B cell (primary cell): ENCODE data around the gene DRICH1. TPM values are rescaled to one million over a fixed set of nuclear protein-coding genes. Genes with fewer than 3 reads are reported as not detected.

Source experiments
- ATAC-seq: fragments of 200-7000 bp; cut with Tn5 transposase; one replicate; pipeline ENCODE4 v1.10.0; 2021; ENCODE audit warnings: low read depth, mild to moderate bottlenecking, moderate number of reproducible peaks, moderate library complexity
- CTCF ChIA-PET: fragments of 350-600 bp; sonication (Branson Sonifier 250); formaldehyde crosslinking; loops from one replicate; lab custom pipeline; 2021; ENCODE audit warnings: antibody characterized with exemption, inconsistent platforms; lab: Charles Lee
- POLR2A ChIA-PET: fragments of 350-600 bp; sonication (Branson Sonifier 250); formaldehyde crosslinking; loops from one replicate; lab custom pipeline; 2021; ENCODE audit warnings: antibody characterized with exemption; lab: Charles Lee
- DNase-seq: peaks from one replicate; pipeline ENCODE4 v3.0.0; 2013
- H2AFZ ChIP-seq: 2 replicates; pipeline ENCODE4 v1.6.1; 2012; ENCODE audit warnings: mild to moderate bottlenecking, low read depth, low read length; ENCODE audit not compliant: insufficient read depth, poor library complexity, severe bottlenecking
- H3K27ac ChIP-seq, 2 donors: 1 replicate in 1 of 2; 2 replicates in 1 of 2; pipeline ENCODE4 v1.5.1; 2012 to 2013; ENCODE audit warnings: low read length in 2 of 2, mild to moderate bottlenecking in 2 of 2, moderate library complexity in 1 of 2
- H3K27me3 ChIP-seq, 4 experiments: fragments of 200-600 bp in 1 of 4; sonication (generic) in 1 of 4; replicated peaks in 1 of 4; 1 replicate in 2 of 4; 2 replicates in 2 of 4; pipeline versions ENCODE4 v1.6.1 to v1.7.0; 2013 to 2016; ENCODE audit warnings: low read length in 3 of 4, mild to moderate bottlenecking in 2 of 4, mixed read lengths in 1 of 4, moderate library complexity in 1 of 4; ENCODE audit not compliant: insufficient read depth in 4 of 4, control insufficient read depth in 3 of 4; ENCODE audit errors: control extremely low read depth in 1 of 4
- H3K36me3 ChIP-seq, 2 experiments: replicated peaks in 1 of 2; 1 replicate in 1 of 2; 2 replicates in 1 of 2; pipeline versions ENCODE4 v1.6.1 to v1.7.1; 2013; ENCODE audit warnings: low read length in 1 of 2; ENCODE audit not compliant: insufficient read depth in 2 of 2, control insufficient read depth in 1 of 2; ENCODE audit errors: control extremely low read depth in 1 of 2, extremely low read depth in 1 of 2
- H3K4me1 ChIP-seq, 2 donors: fragments of 200-600 bp in 1 of 2; sonication (generic) in 1 of 2; 1 replicate in 1 of 2; 2 replicates in 1 of 2; pipeline versions ENCODE4 v1.5.1 to v1.6.1; 2013 to 2017; ENCODE audit warnings: low read length in 2 of 2; ENCODE audit not compliant: control insufficient read depth in 2 of 2, insufficient read depth in 2 of 2
- H3K4me2 ChIP-seq: replicated peaks from 2 replicates; pipeline ENCODE3; 2012; ENCODE audit warnings: mild to moderate bottlenecking, low read depth, low read length; ENCODE audit not compliant: poor library complexity, severe bottlenecking
- H3K4me3 ChIP-seq, 5 experiments: fragments of 200-600 bp in 1 of 5; sonication (generic) in 1 of 5; 1 replicate in 3 of 5; 2 replicates in 2 of 5; pipeline versions ENCODE4 v1.5.1 to v1.7.0; 2011 to 2016; ENCODE audit warnings: low read length in 4 of 5, mild to moderate bottlenecking in 4 of 5, low read depth in 2 of 5, control low read depth in 1 of 5, moderate library complexity in 1 of 5; ENCODE audit not compliant: insufficient read depth in 1 of 5; ENCODE audit errors: control extremely low read depth in 1 of 5, extremely low read depth in 1 of 5
- H3K79me2 ChIP-seq: fragments of 200-600 bp; sonication (generic); one replicate; pipeline ENCODE4 v1.6.0; 2016; ENCODE audit warnings: low read length; ENCODE audit not compliant: control insufficient read depth, insufficient read depth
- H3K9ac ChIP-seq: fragments of 200-600 bp; sonication (generic); 2 replicates; pipeline ENCODE4 v1.6.1; 2017; ENCODE audit warnings: mild to moderate bottlenecking, low read length, moderate library complexity
- H3K9me3 ChIP-seq, 3 donors: one replicate each; pipeline versions ENCODE4 v1.6.1 to v1.7.1; 2013; ENCODE audit warnings: low read length in 2 of 3; ENCODE audit not compliant: control insufficient read depth in 2 of 3, insufficient read depth in 1 of 3; ENCODE audit errors: control extremely low read depth in 1 of 3
- H4K20me1 ChIP-seq: 2 replicates; pipeline ENCODE4 v1.6.0; 2012; ENCODE audit warnings: mild to moderate bottlenecking, low read length; ENCODE audit not compliant: insufficient read depth, control insufficient read depth, poor library complexity, severe bottlenecking
- H3K27ac Mint-ChIP-seq: one replicate; pipeline ENCODE4 v1.8.0; 2021; ENCODE audit warnings: mixed read lengths
- H3K27me3 Mint-ChIP-seq: one replicate; pipeline ENCODE4 v1.8.0; 2021; ENCODE audit warnings: mixed read lengths
- H3K4me1 Mint-ChIP-seq: one replicate; pipeline ENCODE4 v1.8.0; 2021; ENCODE audit warnings: mixed read lengths
- H3K4me3 Mint-ChIP-seq: one replicate; pipeline ENCODE4 v1.8.0; 2021; ENCODE audit warnings: mixed read lengths
- H3K9me3 Mint-ChIP-seq: one replicate; pipeline ENCODE4 v1.8.0; 2022; ENCODE audit warnings: mixed read lengths; ENCODE audit not compliant: insufficient read depth
- EZH2 ChIP-seq: IDR thresholded peaks from 2 replicates; pipeline ENCODE4 v1.6.1; 2012; ENCODE audit warnings: borderline replicate concordance, low read depth, mild to moderate bottlenecking, moderate library complexity, low read length; ENCODE audit not compliant: insufficient read depth, poor library complexity, severe bottlenecking
- WGBS: methylation state at CpG from one replicate; pipeline ENCODE4 v1.1.5; 2013; ENCODE audit warnings: missing lambda C conversion rate; ENCODE audit not compliant: insufficient coverage; 5-methylcytosine and 5-hydroxymethylcytosine counted together
- intact Hi-C: fragments of 100-400 bp; cut with micrococcal nuclease; formaldehyde crosslinking; loops from one replicate; pipeline ENCODE4 v1.10.0; 2022
- polyA plus RNA-seq: library from polyadenylated mRNA; depleted of rRNA; stranded (reverse); fragments of >200 nt; gene quantifications from 2 replicates; pipeline ENCODE4 v1.2.3, GENCODE V29; 2012
- total RNA-seq, 2 donors: library from RNA; stranded (reverse); fragments of 120-200 nt in 1 of 2; gene quantifications; 1 replicate in 1 of 2; 2 replicates in 1 of 2; pipeline versions ENCODE4 v1.2.3 to v1.2.4, GENCODE V29; 2013 to 2022
- TF ChIP-seq, protein P1 (sequence below): fragments of 200-600 bp; IDR thresholded peaks from one replicate; pipeline ENCODE4 v1.8.0; 2022; ENCODE audit warnings: antibody characterized with exemption, mild to moderate bottlenecking

The DRICH1 gene
- total and polyA plus RNA-seq, 2 donors (not counting 1 experiment from before 2014, with no cell fraction given): 0.37 to 1.5 TPM

GRCh38 chr22:23579870-23580575 lies 52.1 kb downstream of the DRICH1 start, which contains the start of gene IGLL1:
Gene IGLL1, minus strand, starts transcription at chr22:23580290. Its CDS starts 100 bp downstream, at chr22:23580190.
- WGBS: 5% methylated on average over 12 of the region's 12 CpGs

GRCh38 chr22:23579280-23579679 lies 52.8 kb downstream of the DRICH1 start:
- Histone ChIP-seq H3K9me3 (no peaks in the 10 kb centered on the region), H3K9ac (no peak overlapping the region), H3K36me3 (no peaks in the 10 kb centered on the region), H3K27me3 (peaks cover 0 to 26% (median 11%) of the 10 kb centered on the region in 4 experiments), H3K79me2 (peaks cover 6% of the 10 kb centered on the region), H3K4me2 (peak overlapping the region; percentile 55), H3K27ac (no peak overlapping the region), H3K4me3 (no peak overlapping the region), H2AFZ (peak overlapping the region; percentile 60), H4K20me1 (no peaks in the 10 kb centered on the region), H3K4me1 (peaks cover 29 to 36% of the 10 kb centered on the region in 2 donors)
- no peak overlapping the region for H3K27ac Mint-ChIP-seq
- no peaks in the 10 kb centered on the region for H3K9me3 Mint-ChIP-seq
- H3K27me3 Mint-ChIP-seq: peaks cover 26% of the 10 kb centered on the region
- CTCF ChIA-PET: interaction anchor here (0.6 to 1.4 kb wide), 2 partner anchors 9 to 12 kb away, joined by 4 to 5 read pairs; no protein-coding TSS in a partner anchor
- TF ChIP-seq, protein P1, sequence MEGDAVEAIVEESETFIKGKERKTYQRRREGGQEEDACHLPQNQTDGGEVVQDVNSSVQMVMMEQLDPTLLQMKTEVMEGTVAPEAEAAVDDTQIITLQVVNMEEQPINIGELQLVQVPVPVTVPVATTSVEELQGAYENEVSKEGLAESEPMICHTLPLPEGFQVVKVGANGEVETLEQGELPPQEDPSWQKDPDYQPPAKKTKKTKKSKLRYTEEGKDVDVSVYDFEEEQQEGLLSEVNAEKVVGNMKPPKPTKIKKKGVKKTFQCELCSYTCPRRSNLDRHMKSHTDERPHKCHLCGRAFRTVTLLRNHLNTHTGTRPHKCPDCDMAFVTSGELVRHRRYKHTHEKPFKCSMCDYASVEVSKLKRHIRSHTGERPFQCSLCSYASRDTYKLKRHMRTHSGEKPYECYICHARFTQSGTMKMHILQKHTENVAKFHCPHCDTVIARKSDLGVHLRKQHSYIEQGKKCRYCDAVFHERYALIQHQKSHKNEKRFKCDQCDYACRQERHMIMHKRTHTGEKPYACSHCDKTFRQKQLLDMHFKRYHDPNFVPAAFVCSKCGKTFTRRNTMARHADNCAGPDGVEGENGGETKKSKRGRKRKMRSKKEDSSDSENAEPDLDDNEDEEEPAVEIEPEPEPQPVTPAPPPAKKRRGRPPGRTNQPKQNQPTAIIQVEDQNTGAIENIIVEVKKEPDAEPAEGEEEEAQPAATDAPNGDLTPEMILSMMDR: no peak
- TF ChIP-seq EZH2: no peak
- intact Hi-C loops: no loop called here
- 0% methylated on average over 2 of the region's 5 CpGs for WGBS
- POLR2A ChIA-PET: no interaction called here
- DNase-seq (no peak), ATAC-seq (no peak)
- peaks cover 23% of the 10 kb centered on the region for H3K4me1 Mint-ChIP-seq
- peak overlapping the region; percentile 49 for H3K4me3 Mint-ChIP-seq

More at GRCh38 chr22:23579870-23580575, 52.1 kb downstream of the DRICH1 start, which contains the start of gene IGLL1:
- Mint-ChIP-seq H3K27ac (no peak within 1 kb of the TSS), H3K4me3 (peak within 1 kb of the TSS; percentile 49), H3K27me3 (peaks cover 29% of the 10 kb centered on the region), H3K9me3 (no peaks in the 10 kb centered on the region), H3K4me1 (peaks cover 26% of the 10 kb centered on the region)
- DNase-seq: no peak
- peaks cover 6% of the 10 kb centered on the region for H3K79me2 ChIP-seq
- H3K27ac ChIP-seq: no peak within 1 kb of the TSS
- peak within 1 kb of the TSS; percentile 55 for H3K4me2 ChIP-seq
- no peak within 1 kb of the TSS for H3K9ac ChIP-seq
- no peaks in the 10 kb centered on the region for H3K36me3 ChIP-seq
- ChIA-PET CTCF (interaction anchor here (1.9 kb wide), 1 partner anchor 11 kb away, joined by 6 read pairs; no protein-coding TSS in a partner anchor), POLR2A (no interaction called here)
- intact Hi-C loops: no loop called here
- peak within 1 kb of the TSS; percentile 60 for H2AFZ ChIP-seq
- TF ChIP-seq, protein P1: no peak
- no peak for TF ChIP-seq EZH2
- no peaks in the 10 kb centered on the region for H3K9me3 ChIP-seq
- no peak for ATAC-seq
- no peaks in the 10 kb centered on the region for H4K20me1 ChIP-seq
- H3K4me3 ChIP-seq: no peak within 1 kb of the TSS
- peaks cover 0 to 28% (median 12%) of the 10 kb centered on the region in 4 experiments for H3K27me3 ChIP-seq
- peaks cover 30 to 38% of the 10 kb centered on the region in 2 donors for H3K4me1 ChIP-seq
